Astrocyte (in vitro differentiated cells and primary cell): ENCODE data around the gene IMPA2. TPM values are rescaled to one million over a fixed set of nuclear protein-coding genes. Genes with fewer than 3 reads are reported as not detected.
"Not testable (repeated sequence)": the region's sequence is repeated elsewhere in the genome, so short reads cannot be mapped to it uniquely, and the experiment has no call there.

Experiments used
- DNase-seq: peaks from one replicate; pipeline ENCODE4 v3.0.0-alpha.2; 2010; ENCODE audit warnings: low read depth
- FAIRE-seq: peaks from 2 replicates; lab custom pipeline; 2011; peaks lifted over from hg19 to GRCh38; lab: Jason Lieb, UNC
- H2AFZ ChIP-seq: 2 replicates; pipeline ENCODE4 v1.6.0; 2012; ENCODE audit warnings: low read depth, low read length, inconsistent platforms
- H3K27ac ChIP-seq: 2 replicates; pipeline ENCODE4 v1.5.1; 2011; ENCODE audit warnings: low read depth, low read length, inconsistent platforms
- H3K27me3 ChIP-seq: 2 replicates; pipeline ENCODE4 v1.6.0; 2011; ENCODE audit warnings: low read length, inconsistent platforms; ENCODE audit not compliant: insufficient read depth
- H3K36me3 ChIP-seq: 2 replicates; pipeline ENCODE4 v1.5.1; 2011; ENCODE audit warnings: low read length, inconsistent platforms; ENCODE audit not compliant: insufficient read depth
- H3K4me1 ChIP-seq: 2 replicates; pipeline ENCODE4 v1.5.1; 2011; ENCODE audit warnings: low read length, inconsistent platforms; ENCODE audit not compliant: insufficient read depth
- H3K4me2 ChIP-seq: 2 replicates; pipeline ENCODE4 v1.6.0; 2012; ENCODE audit warnings: low read length, inconsistent platforms
- H3K4me3 ChIP-seq: 2 replicates; pipeline ENCODE4 v1.5.1; 2011; ENCODE audit warnings: low read depth, mild to moderate bottlenecking, low read length, inconsistent platforms; ENCODE audit not compliant: insufficient read depth
- H3K79me2 ChIP-seq: 2 replicates; pipeline ENCODE4 v1.6.0; 2012; ENCODE audit warnings: mild to moderate bottlenecking, low read length, inconsistent platforms; ENCODE audit not compliant: insufficient read depth
- H3K9ac ChIP-seq: 2 replicates; pipeline ENCODE4 v1.6.0; 2012; ENCODE audit warnings: mild to moderate bottlenecking, low read length, inconsistent platforms
- H3K9me3 ChIP-seq: 2 replicates; pipeline ENCODE4 v1.5.1; 2012; ENCODE audit warnings: low read depth, mild to moderate bottlenecking, low read length, inconsistent platforms; ENCODE audit not compliant: insufficient read depth
- H4K20me1 ChIP-seq: 2 replicates; pipeline ENCODE4 v1.6.0; 2012; ENCODE audit warnings: low read length, inconsistent platforms; ENCODE audit not compliant: insufficient read depth
- H3K27ac Mint-ChIP-seq: one replicate; pipeline ENCODE4 v1.8.0; 2021; ENCODE audit warnings: mild to moderate bottlenecking, mixed read lengths; ENCODE audit not compliant: unreplicated experiment
- H3K27me3 Mint-ChIP-seq: one replicate; pipeline ENCODE4 v1.8.0; 2021; ENCODE audit warnings: low read depth, mixed read lengths; ENCODE audit not compliant: unreplicated experiment
- H3K36me3 Mint-ChIP-seq: one replicate; pipeline ENCODE4 v1.8.0; 2021; ENCODE audit warnings: low read depth, mixed read lengths; ENCODE audit not compliant: unreplicated experiment
- H3K4me1 Mint-ChIP-seq: one replicate; pipeline ENCODE4 v1.8.0; 2021; ENCODE audit warnings: low read depth, mixed read lengths; ENCODE audit not compliant: unreplicated experiment
- H3K4me3 Mint-ChIP-seq: one replicate; pipeline ENCODE4 v1.8.0; 2021; ENCODE audit warnings: mild to moderate bottlenecking, moderate library complexity, mixed read lengths; ENCODE audit not compliant: unreplicated experiment
- H3K9me3 Mint-ChIP-seq: one replicate; pipeline ENCODE4 v1.8.0; 2021; ENCODE audit warnings: mild to moderate bottlenecking, mixed read lengths; ENCODE audit not compliant: unreplicated experiment
- EZH2 ChIP-seq: IDR thresholded peaks from 2 replicates; pipeline ENCODE4 v1.6.1; 2012; ENCODE audit warnings: mild to moderate bottlenecking, low read length, inconsistent platforms; ENCODE audit not compliant: insufficient read depth
- total RNA-seq: library from RNA; stranded (reverse); gene quantifications from 2 replicates; pipeline ENCODE4 v1.2.1, GENCODE V29; 2021
- TF ChIP-seq, protein P1 (sequence below): IDR thresholded peaks from 2 replicates; pipeline ENCODE4 v1.5.1; 2011; ENCODE audit warnings: low read depth, mild to moderate bottlenecking, inconsistent platforms, low read length, moderate library complexity; ENCODE audit not compliant: insufficient read depth

The IMPA2 gene
- total RNA-seq, 1 donor from 2014 or later, result 4.8 TPM

DNA sequence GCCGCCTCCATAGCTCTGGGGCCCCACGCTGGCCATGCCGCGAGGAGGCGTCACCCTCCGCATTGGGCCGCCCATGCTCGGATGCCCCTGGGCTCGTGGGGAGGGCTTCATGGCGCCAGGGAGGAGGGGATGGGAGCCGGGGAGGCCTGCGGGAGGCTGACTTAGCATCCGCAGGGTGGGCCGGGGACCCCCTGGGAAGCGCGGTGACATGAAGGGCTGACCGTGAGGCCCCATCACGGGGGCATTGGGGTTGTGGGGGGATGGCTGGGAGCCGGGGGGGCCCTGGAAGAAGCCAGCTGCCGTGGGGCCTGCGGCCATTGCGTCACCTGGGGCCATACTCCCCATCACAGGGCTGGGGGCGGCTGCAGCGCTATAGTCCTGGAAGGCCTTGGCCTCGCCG lies 86.4 kb downstream of the IMPA2 start:
- no peak overlapping the region for H3K27ac Mint-ChIP-seq
- no peak for TF ChIP-seq EZH2
- TF ChIP-seq, protein P1, sequence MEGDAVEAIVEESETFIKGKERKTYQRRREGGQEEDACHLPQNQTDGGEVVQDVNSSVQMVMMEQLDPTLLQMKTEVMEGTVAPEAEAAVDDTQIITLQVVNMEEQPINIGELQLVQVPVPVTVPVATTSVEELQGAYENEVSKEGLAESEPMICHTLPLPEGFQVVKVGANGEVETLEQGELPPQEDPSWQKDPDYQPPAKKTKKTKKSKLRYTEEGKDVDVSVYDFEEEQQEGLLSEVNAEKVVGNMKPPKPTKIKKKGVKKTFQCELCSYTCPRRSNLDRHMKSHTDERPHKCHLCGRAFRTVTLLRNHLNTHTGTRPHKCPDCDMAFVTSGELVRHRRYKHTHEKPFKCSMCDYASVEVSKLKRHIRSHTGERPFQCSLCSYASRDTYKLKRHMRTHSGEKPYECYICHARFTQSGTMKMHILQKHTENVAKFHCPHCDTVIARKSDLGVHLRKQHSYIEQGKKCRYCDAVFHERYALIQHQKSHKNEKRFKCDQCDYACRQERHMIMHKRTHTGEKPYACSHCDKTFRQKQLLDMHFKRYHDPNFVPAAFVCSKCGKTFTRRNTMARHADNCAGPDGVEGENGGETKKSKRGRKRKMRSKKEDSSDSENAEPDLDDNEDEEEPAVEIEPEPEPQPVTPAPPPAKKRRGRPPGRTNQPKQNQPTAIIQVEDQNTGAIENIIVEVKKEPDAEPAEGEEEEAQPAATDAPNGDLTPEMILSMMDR, result no peak
- FAIRE-seq (no peak), DNase-seq (no peak)
- peaks cover 10% of the 10 kb centered on the region for H3K27me3 Mint-ChIP-seq
- no peaks in the 10 kb centered on the region for H3K79me2 ChIP-seq
- peaks cover 4% of the 10 kb centered on the region for H3K4me1 Mint-ChIP-seq
- no peaks in the 10 kb centered on the region for H3K9me3 Mint-ChIP-seq
- no peaks in the 10 kb centered on the region for H3K4me1 ChIP-seq
- H3K4me3 ChIP-seq, result no peak overlapping the region
- H3K36me3 Mint-ChIP-seq, result peaks cover 3% of the 10 kb centered on the region
- no peaks in the 10 kb centered on the region for H4K20me1 ChIP-seq
- no peak overlapping the region for H3K4me3 Mint-ChIP-seq
- no peak overlapping the region for H3K9ac ChIP-seq
- H3K36me3 ChIP-seq, result no peaks in the 10 kb centered on the region
- H2AFZ ChIP-seq, result no peak overlapping the region
- no peak overlapping the region for H3K4me2 ChIP-seq
- H3K9me3 ChIP-seq, result no peaks in the 10 kb centered on the region
- no peaks in the 10 kb centered on the region for H3K27me3 ChIP-seq
- H3K27ac ChIP-seq, result no peak overlapping the region

DNA sequence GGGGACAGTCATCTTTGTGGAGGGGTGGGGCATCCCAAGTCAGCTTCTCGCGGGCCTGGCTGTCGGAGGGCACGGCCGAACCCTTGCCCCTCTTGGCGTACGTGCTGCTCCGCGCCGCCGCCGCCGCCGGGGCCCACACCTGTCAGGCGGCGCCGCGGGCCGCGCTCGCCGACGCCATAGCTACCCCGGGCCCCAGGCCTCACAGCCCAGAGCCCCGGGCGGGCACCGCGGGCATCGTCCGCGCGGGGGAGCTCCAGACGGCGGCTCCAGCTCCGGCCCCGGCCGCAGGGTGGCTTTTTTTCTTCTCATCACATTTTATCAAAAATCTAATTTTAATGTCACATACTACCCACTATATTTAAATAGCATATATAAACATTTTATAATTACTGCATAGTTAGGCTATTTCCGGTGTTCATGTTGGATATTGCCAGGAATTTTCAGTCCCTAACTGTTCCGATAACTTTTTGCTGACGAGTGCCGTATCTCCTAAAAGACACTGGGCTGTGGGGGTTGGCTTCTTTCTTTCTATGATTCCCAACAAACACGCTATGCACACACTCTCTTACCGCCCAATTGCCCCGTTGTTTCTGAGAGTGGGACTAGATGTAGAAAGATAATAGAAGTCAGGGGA lies 87.1 kb downstream of the IMPA2 start:
- not testable (repeated sequence) for H3K4me3 ChIP-seq, H3K27ac Mint-ChIP-seq, H3K4me1 Mint-ChIP-seq, H3K9me3 ChIP-seq, H4K20me1 ChIP-seq, H3K36me3 ChIP-seq, H3K79me2 ChIP-seq, H3K4me1 ChIP-seq, H3K27ac ChIP-seq, H3K9ac ChIP-seq, H3K27me3 Mint-ChIP-seq, H3K36me3 Mint-ChIP-seq, DNase-seq, FAIRE-seq, H3K4me2 ChIP-seq, H3K4me3 Mint-ChIP-seq, H2AFZ ChIP-seq, H3K27me3 ChIP-seq, H3K9me3 Mint-ChIP-seq

DNA sequence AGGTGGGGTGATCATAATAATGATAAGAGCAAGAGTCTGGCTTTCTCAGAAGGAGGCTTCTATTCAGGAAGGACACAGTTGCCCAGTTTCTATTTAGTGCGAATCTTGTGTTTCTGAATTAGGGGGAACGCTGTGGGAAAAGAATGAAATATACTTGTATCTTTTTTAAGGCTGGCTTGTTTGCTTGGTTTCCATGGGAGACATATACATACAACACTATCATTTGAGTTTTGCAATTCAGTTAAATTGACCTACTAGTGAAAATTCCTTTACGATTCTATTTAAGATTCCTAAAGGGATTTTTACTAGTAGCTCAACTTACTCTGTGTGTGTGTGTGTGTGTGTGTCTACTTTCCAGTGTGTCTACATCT lies 87.6 kb downstream of the IMPA2 start:
- Histone ChIP-seq H3K79me2 (no peaks in the 10 kb centered on the region), H3K9ac (no peak overlapping the region), H3K27ac (no peak overlapping the region), H3K9me3 (no peaks in the 10 kb centered on the region), H3K4me2 (no peak overlapping the region), H4K20me1 (no peaks in the 10 kb centered on the region), H3K4me1 (no peaks in the 10 kb centered on the region), H3K36me3 (no peaks in the 10 kb centered on the region), H2AFZ (no peak overlapping the region), H3K27me3 (no peaks in the 10 kb centered on the region), H3K4me3 (no peak overlapping the region)
- Mint-ChIP-seq H3K36me3 (peaks cover 3% of the 10 kb centered on the region), H3K27me3 (peaks cover 10% of the 10 kb centered on the region), H3K27ac (no peak overlapping the region), H3K9me3 (no peaks in the 10 kb centered on the region), H3K4me3 (no peak overlapping the region), H3K4me1 (peaks cover 4% of the 10 kb centered on the region)
- TF ChIP-seq, protein P1, result no peak
- TF ChIP-seq EZH2, result no peak
- no peak for DNase-seq
- no peak for FAIRE-seq

DNA sequence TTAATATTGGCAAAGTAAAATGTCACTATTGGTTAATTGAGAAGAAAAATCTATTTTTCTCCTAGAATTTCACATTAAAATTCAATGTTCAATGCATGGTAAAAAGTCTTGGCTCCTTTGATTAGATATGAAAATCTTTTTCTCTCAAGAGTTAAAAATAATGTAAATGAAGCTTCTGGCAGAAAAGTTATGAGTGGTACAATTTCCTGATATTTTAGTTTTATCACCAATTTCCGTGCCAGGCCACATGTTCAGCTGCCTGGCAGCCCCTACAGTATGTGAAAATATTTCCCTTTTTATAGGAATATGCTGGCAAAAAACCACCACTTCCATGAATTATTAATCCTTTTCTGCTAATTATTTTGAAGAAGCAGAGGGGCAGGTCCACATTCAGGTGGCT lies 89.8 kb downstream of the IMPA2 start:
- H2AFZ ChIP-seq, H3K27me3 Mint-ChIP-seq, DNase-seq, H3K27ac Mint-ChIP-seq, FAIRE-seq, H3K9me3 ChIP-seq, H3K36me3 ChIP-seq, H3K4me1 Mint-ChIP-seq, H3K79me2 ChIP-seq, H3K4me2 ChIP-seq, H3K27me3 ChIP-seq, H3K36me3 Mint-ChIP-seq, H3K9ac ChIP-seq, H3K9me3 Mint-ChIP-seq, H3K4me1 ChIP-seq, H3K27ac ChIP-seq, H3K4me3 Mint-ChIP-seq, H4K20me1 ChIP-seq, H3K4me3 ChIP-seq: not testable (repeated sequence)
